ENCODE results near the gene GLIS1.

Gene GLIS1

GRCh38 chr1:53508991-53509666 is 229.8 kb downstream of the GLIS1 start:
- DNase-seq (ENCODE audit: low read depth in 2 of 2): no peak

- no peak for DNase-seq (ENCODE audit: low read depth in 2 of 2)
Measured at GRCh38 chr1:53508056-53508990, 230.6 kb downstream of the GLIS1 start.

- DNase-seq (ENCODE audit: low read depth in 2 of 2): no peak
Measured at GRCh38 chr1:53507116-53507820, 231.7 kb downstream of the GLIS1 start.

DNA sequence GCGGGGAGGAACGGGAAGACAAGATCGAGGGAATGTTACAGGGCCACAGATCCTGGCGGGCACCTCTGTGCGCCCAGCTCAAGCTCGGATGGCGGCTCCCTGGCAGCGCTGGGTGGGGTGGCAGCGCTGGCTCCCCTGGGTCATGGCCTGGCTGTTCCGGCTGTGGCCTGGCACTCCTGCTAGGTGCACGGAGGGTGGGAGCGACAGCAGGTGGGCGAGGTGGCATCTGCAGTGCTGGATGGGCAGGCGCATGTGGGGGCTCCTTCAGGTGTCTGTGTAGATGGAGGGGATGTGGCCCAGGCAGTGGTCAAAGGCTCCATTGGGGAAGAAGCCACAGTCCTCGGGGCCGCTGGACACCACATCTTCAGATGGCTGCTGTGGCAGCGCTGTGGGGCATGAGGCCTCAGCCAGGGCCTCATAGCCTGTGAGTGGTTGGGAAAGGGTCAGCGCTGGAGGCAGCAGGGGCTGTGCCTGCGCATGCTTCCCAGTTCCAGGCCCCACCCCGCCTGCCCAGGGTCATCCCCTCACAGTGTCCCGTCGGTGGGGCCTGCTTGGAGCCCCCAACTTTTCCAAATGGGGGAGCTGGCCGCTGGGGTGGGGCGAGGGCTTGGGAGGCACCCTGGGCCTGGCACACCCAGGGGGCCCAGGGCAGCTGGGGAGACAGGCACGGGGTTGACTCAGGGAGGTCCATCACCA is 232.5 kb downstream of the GLIS1 start:
- no peak for DNase-seq (ENCODE audit: low read depth in 2 of 2)

GRCh38 chr1:53505891-53506290 is 233.1 kb downstream of the GLIS1 start:
- DNase-seq (ENCODE audit: low read depth in 2 of 2): no peak

DNA sequence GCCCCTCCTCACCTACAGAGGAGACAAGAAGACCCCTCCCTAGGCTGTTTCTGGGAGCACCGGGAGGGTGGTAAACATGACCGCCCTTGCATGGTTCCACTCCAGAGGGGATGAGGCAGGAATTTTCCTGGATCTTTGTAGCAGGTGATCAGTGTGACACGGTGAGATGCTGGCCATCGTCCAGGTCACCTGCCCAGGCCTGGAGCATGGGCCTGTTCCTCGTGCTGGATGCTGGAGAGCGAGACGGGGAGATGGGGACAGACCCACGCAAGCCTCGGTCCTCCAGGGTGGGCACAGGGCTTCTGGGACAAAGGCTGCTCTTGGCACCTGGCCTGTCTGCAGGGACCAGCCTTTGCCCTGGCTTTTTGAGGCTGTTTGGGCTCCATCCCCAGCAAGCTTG is 233.6 kb downstream of the GLIS1 start:
- DNase-seq (ENCODE audit: low read depth in 2 of 2): no peak

DNA sequence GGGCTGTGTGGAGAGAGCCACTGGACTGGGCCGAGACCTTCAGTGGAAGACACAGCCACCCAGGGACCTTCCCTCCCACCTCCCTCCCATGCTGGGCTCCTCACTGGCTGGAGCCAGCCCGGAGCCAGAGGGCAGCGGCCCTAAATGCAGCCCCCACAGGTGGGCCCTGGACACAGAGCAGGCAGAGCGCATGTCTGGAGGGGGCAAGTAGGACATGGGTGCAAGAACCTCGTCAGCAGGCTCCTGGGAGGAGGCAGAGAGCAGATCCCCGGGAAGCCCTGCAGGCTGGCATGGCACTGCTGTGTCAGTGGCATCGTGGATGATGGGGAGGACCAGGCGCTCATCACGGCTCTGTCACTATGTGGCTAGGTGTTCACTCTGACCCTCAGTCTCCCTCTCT is 234.1 kb downstream of the GLIS1 start:
- no peak for DNase-seq (ENCODE audit: low read depth in 2 of 2)

- DNase-seq (ENCODE audit: low read depth in 2 of 2): no peak
Measured at GRCh38 chr1:53503433-53504217, 235.3 kb downstream of the GLIS1 start.

GRCh38 chr1:53502641-53503432 is 236.1 kb downstream of the GLIS1 start:
- DNase-seq (ENCODE audit: low read depth in 2 of 2): no peak

- no peak for DNase-seq (ENCODE audit: low read depth in 2 of 2)
Measured at GRCh38 chr1:53501065-53502005, 237.6 kb downstream of the GLIS1 start.

GRCh38 chr1:53500204-53501064 is 238.5 kb downstream of the GLIS1 start:
- DNase-seq (ENCODE audit: low read depth in 2 of 2): no peak

DNA sequence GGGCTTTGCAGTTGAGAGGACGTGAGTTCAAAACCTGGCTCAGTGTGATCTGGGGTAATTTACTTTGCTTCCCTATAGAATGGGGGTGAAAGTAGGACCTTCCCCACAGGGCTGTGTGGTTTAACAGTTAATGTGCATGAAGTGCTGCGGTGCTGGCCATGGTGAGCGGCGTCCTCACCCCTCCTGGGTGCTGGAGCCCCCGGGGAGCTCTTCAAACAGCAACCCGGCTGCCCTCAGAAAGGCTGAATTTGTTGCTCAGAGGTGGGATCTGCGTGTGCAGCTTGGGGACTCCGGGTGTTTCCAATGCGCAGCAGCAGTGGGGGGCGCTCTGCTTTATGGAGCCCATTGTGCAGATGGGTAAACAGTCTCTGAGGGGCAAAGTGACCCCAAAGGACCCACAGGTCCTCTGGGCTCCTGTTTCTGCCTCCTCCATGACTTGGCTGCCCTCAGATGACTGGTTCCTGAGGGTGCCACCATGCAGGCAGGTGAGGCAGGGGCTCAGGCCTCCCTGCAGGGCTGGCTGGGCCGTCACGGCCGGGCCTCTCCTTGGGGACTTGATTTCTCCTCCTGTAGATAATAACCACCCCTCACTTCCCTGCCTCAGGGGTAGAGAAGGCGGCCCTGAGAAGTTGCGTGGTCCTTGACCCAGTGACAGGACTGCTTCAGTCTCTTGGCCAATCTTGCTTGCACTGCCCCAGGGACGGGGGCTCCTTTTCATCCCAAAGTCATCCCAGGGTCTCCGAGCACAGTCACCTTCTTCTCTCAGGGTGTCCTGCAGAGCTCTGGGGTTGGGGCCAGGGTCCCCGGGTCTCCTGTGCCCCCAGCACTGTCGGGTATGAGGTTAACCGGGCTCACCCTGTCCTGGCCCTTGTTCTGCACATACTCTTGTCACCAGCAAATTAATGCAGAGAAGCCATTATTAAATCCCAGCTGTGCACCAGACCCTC is 239.4 kb downstream of the GLIS1 start:
- DNase-seq (ENCODE audit: low read depth in 2 of 2): no peak

GRCh38 chr1:53498555-53499131 is 240.3 kb downstream of the GLIS1 start:
- DNase-seq (ENCODE audit: low read depth in 2 of 2): no peak

DNA sequence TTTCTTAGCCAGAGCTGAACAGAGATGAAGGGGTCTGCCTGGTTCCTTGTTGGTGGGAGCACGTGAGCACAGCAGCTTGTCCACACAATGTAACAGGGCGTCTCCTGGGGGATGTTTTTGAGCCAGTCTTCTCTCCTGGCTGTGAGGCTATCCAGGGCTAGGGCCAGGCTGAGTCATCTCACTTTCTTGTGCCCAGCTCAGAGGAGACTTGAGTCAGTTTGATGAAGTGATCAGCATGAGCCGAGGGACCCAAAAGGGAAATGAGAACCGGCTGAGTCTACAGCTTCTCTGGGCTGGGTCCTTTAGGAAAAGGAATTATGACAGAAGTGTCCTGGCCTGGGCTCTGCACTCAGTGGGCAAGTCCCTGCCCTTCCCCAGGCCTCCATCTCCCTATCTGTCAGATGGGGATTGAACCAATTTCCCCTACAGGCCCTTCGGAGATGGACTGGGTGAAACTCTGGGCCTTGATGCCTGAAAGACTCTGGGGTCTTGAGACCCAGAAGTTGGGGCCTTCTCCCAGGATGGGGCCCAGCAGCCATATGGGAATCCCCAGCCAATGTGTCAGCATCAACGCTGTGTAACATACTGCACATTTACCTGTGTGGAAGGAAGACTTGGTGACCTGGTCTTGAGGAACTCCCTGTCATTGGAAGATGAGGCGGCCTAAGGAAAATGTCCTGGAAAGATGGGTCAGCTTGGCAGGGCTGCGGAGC is 243.2 kb downstream of the GLIS1 start:
- DNase-seq (ENCODE audit: low read depth in 2 of 2): no peak

GRCh38 chr1:53490351-53490750 is 248.6 kb downstream of the GLIS1 start:
- no peak for DNase-seq (ENCODE audit: low read depth in 2 of 2)

All from stimulated activated CD8-positive, alpha-beta memory T cell treated with anti-CD3 and anti-CD28 coated beads, Interleukin-15, amount 100 ng/mL, for 48 hours (primary cell).